DOHH2 (cell line): ENCODE data around the gene HLA-DOB.
A peak's percentile ranks its signal among the peaks of the same experiment; 100 is the strongest.

Experiments
- H3F3A ChIP-seq: fragments of 200-600 bp; sonication (generic), shearing (Covaris generic); 2 replicates; pipeline ENCODE4 v1.6.0; 2016; ENCODE audit warnings: antibody characterized with exemption, mild to moderate bottlenecking; ENCODE audit not compliant: control insufficient read depth, insufficient read depth
- H3K27ac ChIP-seq: fragments of 200-600 bp; sonication (generic); 2 replicates; pipeline ENCODE4 v1.5.1; 2014; ENCODE audit warnings: low read depth, mild to moderate bottlenecking, low read length, moderate library complexity
- H3K27me3 ChIP-seq: fragments of 200-600 bp; sonication (generic); 2 replicates; pipeline ENCODE4 v1.6.1; 2014; ENCODE audit warnings: mild to moderate bottlenecking, low read length, mixed read lengths; ENCODE audit not compliant: control insufficient read depth
- H3K36me3 ChIP-seq: fragments of 200-600 bp; sonication (generic); 2 replicates; pipeline ENCODE4 v1.6.1; 2014; ENCODE audit warnings: mild to moderate bottlenecking, low read length, moderate library complexity, mixed read lengths; ENCODE audit not compliant: control insufficient read depth
- H3K4me1 ChIP-seq: fragments of 200-600 bp; sonication (generic); 2 replicates; pipeline ENCODE4 v1.6.1; 2014; ENCODE audit warnings: mild to moderate bottlenecking, low read length, mixed read lengths; ENCODE audit not compliant: control insufficient read depth
- H3K4me2 ChIP-seq: fragments of 200-600 bp; sonication (generic); 2 replicates; pipeline ENCODE4 v1.6.0; 2014; ENCODE audit warnings: mild to moderate bottlenecking, low read length, moderate library complexity
- H3K4me3 ChIP-seq: fragments of 200-600 bp; sonication (generic); 2 replicates; pipeline ENCODE4 v1.5.1; 2014; ENCODE audit warnings: mild to moderate bottlenecking, low read length, mixed read lengths
- H3K79me2 ChIP-seq: fragments of 200-600 bp; sonication (generic); 2 replicates; pipeline ENCODE4 v1.6.1; 2014; ENCODE audit warnings: mild to moderate bottlenecking, low read length, mixed read lengths; ENCODE audit not compliant: control insufficient read depth
- H3K9me2 ChIP-seq: fragments of 200-600 bp; sonication (generic); replicated peaks from 2 replicates; pipeline ENCODE4 v1.6.1; 2014; ENCODE audit warnings: mild to moderate bottlenecking, low read length, mixed read lengths; ENCODE audit not compliant: control insufficient read depth
- H3K9me3 ChIP-seq: fragments of 200-600 bp; sonication (generic); 2 replicates; pipeline ENCODE4 v1.6.1; 2014; ENCODE audit warnings: antibody characterized with exemption, low read length, mixed read lengths; ENCODE audit not compliant: control insufficient read depth, insufficient read depth
- H4K20me1 ChIP-seq: fragments of 200-600 bp; sonication (generic); 2 replicates; pipeline ENCODE4 v1.6.0; 2014; ENCODE audit warnings: low read depth, mild to moderate bottlenecking, antibody characterized with exemption, low read length, moderate library complexity; ENCODE audit not compliant: control insufficient read depth, insufficient read depth
- CTCF ChIP-seq: fragments of 200-600 bp; sonication (generic); IDR thresholded peaks from one replicate; pipeline ENCODE4 v1.5.1; 2014; ENCODE audit warnings: antibody characterized with exemption, mild to moderate bottlenecking, low read depth, low read length; ENCODE audit not compliant: poor library complexity, severe bottlenecking
- EZH2phosphoT487 ChIP-seq: fragments of 200-600 bp; sonication (generic); IDR thresholded peaks from 2 replicates; pipeline ENCODE4 v1.6.1; 2017; ENCODE audit warnings: borderline replicate concordance, mild to moderate bottlenecking, antibody characterized with exemption, low read length, moderate library complexity, mixed read lengths

Gene HLA-DOB

DNA sequence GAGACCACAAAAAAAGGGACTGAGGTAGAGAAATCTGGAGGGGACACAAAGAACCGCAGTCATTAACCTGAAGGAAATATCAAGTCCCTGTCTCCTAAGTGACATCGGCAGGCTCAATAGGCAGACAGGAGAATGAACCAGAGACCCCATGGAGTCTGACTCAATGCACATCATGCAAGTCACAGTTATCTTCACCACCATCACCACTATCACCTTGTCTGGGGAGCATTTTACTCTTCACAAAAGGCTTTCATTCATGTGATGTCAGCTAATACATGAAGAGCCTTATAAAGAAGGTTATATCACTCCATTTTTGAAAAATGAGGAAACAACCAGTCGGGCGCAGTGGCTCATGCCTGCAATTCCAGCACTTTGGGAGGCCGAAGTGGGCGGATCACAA is 32.3 kb upstream of the HLA-DOB start:
- TF ChIP-seq CTCF (no peak), EZH2phosphoT487 (no peak)
- Histone ChIP-seq H3K9me2 (no peaks in the 10 kb centered on the region), H3K4me1 (peaks cover 38% of the 10 kb centered on the region), H3K4me3 (no peak overlapping the region), H3K4me2 (no peak overlapping the region), H3K9me3 (no peaks in the 10 kb centered on the region), H3K27me3 (peaks cover 4% of the 10 kb centered on the region; the same call in 1 of the 2 replicates), H3K27ac (no peak overlapping the region), H3F3A (peaks cover 5% of the 10 kb centered on the region), H3K36me3 (peaks cover 41% of the 10 kb centered on the region), H4K20me1 (no peaks in the 10 kb centered on the region), H3K79me2 (peaks cover 15% of the 10 kb centered on the region)

DNA sequence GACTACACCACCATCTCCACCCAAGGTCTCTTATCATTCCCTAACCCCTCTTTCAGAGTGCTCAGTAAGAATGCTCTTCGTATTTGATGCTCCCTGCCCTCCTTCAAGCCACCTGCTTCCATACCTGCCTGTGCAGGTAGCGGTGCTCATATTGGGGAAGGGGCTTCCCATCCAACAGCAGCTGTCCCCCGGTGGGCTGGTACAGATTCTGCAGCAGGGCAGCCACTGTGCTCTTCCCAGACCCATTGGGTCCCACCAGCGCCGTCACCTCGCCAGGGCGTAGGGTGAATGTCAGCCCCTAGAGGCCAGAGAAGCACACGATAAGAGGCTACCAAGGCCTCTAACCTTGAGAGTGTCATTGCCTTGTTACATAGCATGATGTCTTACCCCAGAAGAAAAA is 31.0 kb upstream of the HLA-DOB start:
- Histone ChIP-seq H3K79me2 (peaks cover 20% of the 10 kb centered on the region), H3K4me3 (no peak overlapping the region), H3K4me1 (peaks cover 47% of the 10 kb centered on the region), H3K4me2 (no peak overlapping the region), H4K20me1 (no peaks in the 10 kb centered on the region), H3K36me3 (peaks cover 43% of the 10 kb centered on the region), H3F3A (peaks cover 9% of the 10 kb centered on the region), H3K9me3 (no peaks in the 10 kb centered on the region), H3K27me3 (peaks cover 2% of the 10 kb centered on the region; the same call in 1 of the 2 replicates), H3K27ac (no peak overlapping the region), H3K9me2 (no peaks in the 10 kb centered on the region)
- TF ChIP-seq EZH2phosphoT487 = no peak
- no peak for TF ChIP-seq CTCF

- H3K4me2 ChIP-seq = no peak overlapping the region
- no peak overlapping the region for H3K27ac ChIP-seq
- H3K9me3 ChIP-seq = no peaks in the 10 kb centered on the region
- peaks cover 9% of the 10 kb centered on the region for H3F3A ChIP-seq
- H3K79me2 ChIP-seq = peaks cover 19% of the 10 kb centered on the region
- no peak for TF ChIP-seq EZH2phosphoT487
- no peak for TF ChIP-seq CTCF
- peaks cover 50% of the 10 kb centered on the region for H3K36me3 ChIP-seq
- no peak overlapping the region for H3K4me3 ChIP-seq
- H4K20me1 ChIP-seq = no peaks in the 10 kb centered on the region
- peaks cover 42% of the 10 kb centered on the region for H3K4me1 ChIP-seq
- no peaks in the 10 kb centered on the region for H3K9me2 ChIP-seq
- H3K27me3 ChIP-seq = no peaks in the 10 kb centered on the region
Measured at GRCh38 chr6:32847004-32847403, 30.2 kb upstream of the HLA-DOB start.

GRCh38 chr6:32845384-32845884 is 28.6 kb upstream of the HLA-DOB start:
- Histone ChIP-seq H3K27me3 (no peaks in the 10 kb centered on the region), H3K4me2 (peak overlapping the region; percentile 100), H3K4me1 (peaks cover 35% of the 10 kb centered on the region), H3K36me3 (peaks cover 64% of the 10 kb centered on the region), H3K9me2 (no peaks in the 10 kb centered on the region), H3F3A (peaks cover 9% of the 10 kb centered on the region), H4K20me1 (no peaks in the 10 kb centered on the region), H3K79me2 (peaks cover 19% of the 10 kb centered on the region), H3K9me3 (no peaks in the 10 kb centered on the region), H3K27ac (peak overlapping the region; percentile 92), H3K4me3 (peak overlapping the region; percentile 93)
- peak; percentile 9 for TF ChIP-seq CTCF
- no peak for TF ChIP-seq EZH2phosphoT487
